Endodermal cell (in vitro differentiated cells): Measurements from ENCODE around the gene KDM7A. TPM values are rescaled to one million over a fixed set of nuclear protein-coding genes. Genes with fewer than 3 reads are reported as not detected.

Experiments used
- DNase-seq: peaks from one replicate; pipeline ENCODE4 v3.0.0-alpha.2; 2017
- H3K27ac ChIP-seq: 2 replicates; pipeline ENCODE4 v1.5.1; 2013; ENCODE audit warnings: mild to moderate bottlenecking, low read depth, low read length, moderate library complexity
- H3K27me3 ChIP-seq: 2 replicates; pipeline ENCODE4 v1.6.1; 2013; ENCODE audit warnings: mild to moderate bottlenecking, low read length, moderate library complexity; ENCODE audit not compliant: insufficient read depth, control insufficient read depth, poor library complexity, severe bottlenecking
- H3K36me3 ChIP-seq: 2 replicates; pipeline ENCODE4 v1.7.0; 2013; ENCODE audit warnings: mild to moderate bottlenecking, low read length, moderate library complexity; ENCODE audit not compliant: control insufficient read depth, insufficient read depth
- H3K4me1 ChIP-seq: one replicate; pipeline ENCODE4 v1.7.0; 2013; ENCODE audit warnings: low read length; ENCODE audit not compliant: control insufficient read depth, insufficient read depth
- H3K4me3 ChIP-seq: 2 replicates; pipeline ENCODE4 v1.5.1; 2013; ENCODE audit warnings: mild to moderate bottlenecking, low read length, moderate library complexity
- H3K9ac ChIP-seq: 2 replicates; pipeline ENCODE4 v1.6.1; 2013; ENCODE audit warnings: mild to moderate bottlenecking, low read length, moderate library complexity; ENCODE audit not compliant: poor library complexity, severe bottlenecking; ENCODE audit errors: extremely low read depth
- H3K9me3 ChIP-seq: 2 replicates; pipeline ENCODE4 v1.6.1; 2013; ENCODE audit warnings: mild to moderate bottlenecking, low read length, moderate library complexity; ENCODE audit not compliant: control insufficient read depth
- H3K27ac Mint-ChIP-seq: 2 replicates; pipeline ENCODE4 v1.8.0; 2020; ENCODE audit warnings: mixed read lengths
- H3K27me3 Mint-ChIP-seq: 2 replicates; pipeline ENCODE4 v1.8.0; 2021; ENCODE audit warnings: mild to moderate bottlenecking, mixed read lengths; ENCODE audit not compliant: insufficient read depth
- H3K36me3 Mint-ChIP-seq: 2 replicates; pipeline ENCODE4 v1.8.0; 2020; ENCODE audit warnings: low read depth, mixed read lengths
- H3K4me1 Mint-ChIP-seq: 2 replicates; pipeline ENCODE4 v1.8.0; 2020; ENCODE audit warnings: mixed read lengths
- H3K4me3 Mint-ChIP-seq: 2 replicates; pipeline ENCODE4 v1.8.0; 2020; ENCODE audit warnings: mild to moderate bottlenecking, moderate library complexity, mixed read lengths
- H3K9me3 Mint-ChIP-seq: 2 replicates; pipeline ENCODE4 v1.8.0; 2020; ENCODE audit warnings: mild to moderate bottlenecking, mixed read lengths
- WGBS, 2 experiments: methylation state at CpG; one replicate each; pipeline versions ENCODE4 v1.1.5 to v1.1.7; 2013; ENCODE audit warnings: missing lambda C conversion rate in 2 of 2, mixed read lengths in 1 of 2; ENCODE audit not compliant: insufficient coverage in 1 of 2, insufficient read length in 1 of 2; 5-methylcytosine and 5-hydroxymethylcytosine counted together
- total RNA-seq, 2 donors: library from RNA; stranded (reverse); fragmentation: NEBNext Ultra II Directional in 1 of 2; extraction: Animal tissue kit (Norgen Biotek cat#: 25700) in 1 of 2; gene quantifications; 2 replicates in 1 of 2; 3 replicates in 1 of 2; pipeline ENCODE4 v1.2.1, GENCODE V29; 2021
- TF ChIP-seq, protein P1 (sequence below): fragments of 200-600 bp; sonication (generic); conservative IDR thresholded peaks from 2 replicates; pipeline ENCODE4 v1.5.0; 2021; ENCODE audit warnings: antibody characterized with exemption, mild to moderate bottlenecking

The KDM7A gene
- total RNA-seq, 2 donors from 2014 or later = 22.9 to 24.5 TPM

DNA sequence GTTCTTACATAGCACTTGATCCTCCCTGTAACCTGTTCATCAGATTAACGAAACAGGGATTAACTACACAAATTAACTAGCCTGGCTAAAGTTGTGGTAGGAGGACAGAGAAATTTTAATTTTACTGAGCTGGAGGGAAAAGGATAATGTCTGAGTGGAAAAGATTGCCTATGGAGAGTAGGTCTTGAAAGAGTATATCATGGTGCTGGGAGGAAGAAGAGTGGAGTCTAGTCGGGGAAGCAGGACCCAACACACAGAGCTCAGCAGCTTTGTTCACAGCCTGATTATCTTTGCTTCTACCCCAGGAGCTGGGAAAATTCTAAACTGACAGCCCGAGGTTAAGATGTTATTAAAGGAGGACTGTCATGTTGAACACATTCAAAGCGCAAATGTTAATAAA lies 6.1 kb upstream of the KDM7A start:
- Histone ChIP-seq H3K9me3 (no peaks in the 10 kb centered on the region), H3K4me3 (no peak overlapping the region), H3K9ac (no peak overlapping the region), H3K4me1 (no peaks in the 10 kb centered on the region), H3K27ac (no peak overlapping the region), H3K36me3 (no peaks in the 10 kb centered on the region), H3K27me3 (peaks cover 26% of the 10 kb centered on the region)
- Mint-ChIP-seq H3K27ac (no peak overlapping the region), H3K4me3 (no peak overlapping the region), H3K9me3 (peaks cover 3% of the 10 kb centered on the region), H3K27me3 (peaks cover 33% of the 10 kb centered on the region), H3K4me1 (peaks cover 3% of the 10 kb centered on the region), H3K36me3 (no peaks in the 10 kb centered on the region)
- WGBS, 2 experiments = 77 to 94% methylated on average over 4 of the region's 4 CpGs
- no peak for DNase-seq
- TF ChIP-seq, protein P1, sequence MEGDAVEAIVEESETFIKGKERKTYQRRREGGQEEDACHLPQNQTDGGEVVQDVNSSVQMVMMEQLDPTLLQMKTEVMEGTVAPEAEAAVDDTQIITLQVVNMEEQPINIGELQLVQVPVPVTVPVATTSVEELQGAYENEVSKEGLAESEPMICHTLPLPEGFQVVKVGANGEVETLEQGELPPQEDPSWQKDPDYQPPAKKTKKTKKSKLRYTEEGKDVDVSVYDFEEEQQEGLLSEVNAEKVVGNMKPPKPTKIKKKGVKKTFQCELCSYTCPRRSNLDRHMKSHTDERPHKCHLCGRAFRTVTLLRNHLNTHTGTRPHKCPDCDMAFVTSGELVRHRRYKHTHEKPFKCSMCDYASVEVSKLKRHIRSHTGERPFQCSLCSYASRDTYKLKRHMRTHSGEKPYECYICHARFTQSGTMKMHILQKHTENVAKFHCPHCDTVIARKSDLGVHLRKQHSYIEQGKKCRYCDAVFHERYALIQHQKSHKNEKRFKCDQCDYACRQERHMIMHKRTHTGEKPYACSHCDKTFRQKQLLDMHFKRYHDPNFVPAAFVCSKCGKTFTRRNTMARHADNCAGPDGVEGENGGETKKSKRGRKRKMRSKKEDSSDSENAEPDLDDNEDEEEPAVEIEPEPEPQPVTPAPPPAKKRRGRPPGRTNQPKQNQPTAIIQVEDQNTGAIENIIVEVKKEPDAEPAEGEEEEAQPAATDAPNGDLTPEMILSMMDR = no peak

DNA sequence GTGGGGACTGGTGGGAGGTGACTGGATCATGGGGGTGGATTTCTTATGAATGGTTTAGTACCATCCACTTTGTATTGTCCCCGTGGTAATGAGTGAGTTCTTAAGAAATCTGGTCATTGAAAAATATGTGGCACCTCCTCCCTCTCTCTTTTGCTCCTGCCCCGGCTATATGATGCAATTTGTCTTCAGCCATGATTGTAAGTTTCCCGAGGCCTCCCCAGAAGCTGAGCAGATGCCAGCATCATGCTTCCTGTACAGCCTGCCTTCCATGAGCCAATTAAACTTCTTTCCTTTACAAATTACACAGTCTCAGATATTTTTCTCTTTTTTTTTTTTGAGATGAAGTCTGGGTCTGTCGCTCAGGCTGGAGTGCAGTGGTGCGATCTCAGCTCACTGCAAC lies 2.6 kb upstream of the KDM7A start:
- Mint-ChIP-seq H3K4me1 (peaks cover 12% of the 10 kb centered on the region), H3K27me3 (peaks cover 34% of the 10 kb centered on the region), H3K9me3 (peaks cover 3% of the 10 kb centered on the region), H3K4me3 (no peak overlapping the region), H3K36me3 (peaks cover 1% of the 10 kb centered on the region), H3K27ac (no peak overlapping the region)
- no peak overlapping the region for H3K9ac ChIP-seq
- H3K4me3 ChIP-seq = no peak overlapping the region
- peaks cover 28% of the 10 kb centered on the region for H3K27me3 ChIP-seq
- TF ChIP-seq, protein P1 = no peak
- no peak overlapping the region for H3K27ac ChIP-seq
- no peak for DNase-seq
- no peaks in the 10 kb centered on the region for H3K36me3 ChIP-seq
- H3K4me1 ChIP-seq = no peaks in the 10 kb centered on the region
- no peaks in the 10 kb centered on the region for H3K9me3 ChIP-seq
- 87 to 95% methylated on average over 5 of the region's 5 CpGs for WGBS, 2 experiments

DNA sequence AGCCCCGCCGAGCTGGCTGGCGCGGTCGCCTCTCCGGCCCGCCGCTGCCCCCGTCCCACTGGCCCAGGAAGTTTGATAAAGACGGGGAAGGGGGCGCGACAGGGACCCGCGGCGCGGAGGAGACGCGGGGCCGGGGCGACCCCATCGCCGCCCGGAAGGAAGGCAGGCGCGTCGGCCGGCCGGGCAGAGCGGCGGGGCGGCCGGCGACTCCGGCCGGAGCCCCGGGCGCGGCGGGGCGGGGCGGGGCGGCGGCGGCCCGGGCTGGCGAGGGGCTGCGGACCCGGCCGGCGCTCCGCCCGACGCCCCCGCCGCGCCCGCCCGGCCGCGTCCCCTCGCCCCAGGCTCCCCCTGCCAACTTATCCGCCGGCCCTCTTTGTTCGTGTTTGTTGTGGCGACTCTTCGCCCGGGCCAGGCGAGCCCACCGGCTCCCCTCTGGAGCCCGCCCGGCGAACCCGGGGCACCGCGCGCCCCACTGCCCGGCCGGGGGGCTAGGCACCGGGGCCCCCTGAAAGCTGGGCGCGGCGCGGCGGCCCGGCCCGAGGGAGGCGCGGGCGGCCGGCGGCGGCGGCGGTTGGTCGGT lies 571 bp downstream of the KDM7A start:
- Mint-ChIP-seq H3K4me1 (peaks cover 15% of the 10 kb centered on the region), H3K27ac (peak overlapping the region; percentile 75), H3K36me3 (peaks cover 9% of the 10 kb centered on the region), H3K9me3 (peaks cover 3% of the 10 kb centered on the region), H3K4me3 (peak overlapping the region; percentile 78), H3K27me3 (peaks cover 26% of the 10 kb centered on the region)
- no peaks in the 10 kb centered on the region for H3K9me3 ChIP-seq
- TF ChIP-seq, protein P1 = no peak
- H3K27ac ChIP-seq = peak overlapping the region; percentile 95
- DNase-seq = peak; percentile 74
- peaks cover 18% of the 10 kb centered on the region for H3K27me3 ChIP-seq
- no peaks in the 10 kb centered on the region for H3K36me3 ChIP-seq
- H3K4me3 ChIP-seq = peak overlapping the region; percentile 89
- 0% methylated on average over 9 to 95 of the region's 95 CpGs for WGBS, 2 experiments
- peak overlapping the region; percentile 68 for H3K9ac ChIP-seq
- no peaks in the 10 kb centered on the region for H3K4me1 ChIP-seq
